Right lobe of liver (tissue), 4 donors: ENCODE data around the gene FREM1.

Experiments used
- POLR2A ChIP-seq: fragments of 450-650 bp; IDR thresholded peaks from one replicate; pipeline ENCODE4 v1.6.1; 2017; ENCODE audit warnings: antibody characterized with exemption, mild to moderate bottlenecking
- TF ChIP-seq, protein P1 (sequence below), 4 donors: fragments of 200-600 bp in 3 of 4; fragments of 450-650 bp in 1 of 4; IDR thresholded peaks; one replicate each; pipeline versions ENCODE4 v1.5.1 to v1.8.0; 2016 to 2022; ENCODE audit warnings: antibody characterized with exemption in 4 of 4, mild to moderate bottlenecking in 2 of 4
- donor health status: DM: no; HTN: no; CAD: no.
- donor health status: DM: no; HTN: no; CAD: no.
- donor health status: DM: no; HTN: yes; CAD: no.

DNA sequence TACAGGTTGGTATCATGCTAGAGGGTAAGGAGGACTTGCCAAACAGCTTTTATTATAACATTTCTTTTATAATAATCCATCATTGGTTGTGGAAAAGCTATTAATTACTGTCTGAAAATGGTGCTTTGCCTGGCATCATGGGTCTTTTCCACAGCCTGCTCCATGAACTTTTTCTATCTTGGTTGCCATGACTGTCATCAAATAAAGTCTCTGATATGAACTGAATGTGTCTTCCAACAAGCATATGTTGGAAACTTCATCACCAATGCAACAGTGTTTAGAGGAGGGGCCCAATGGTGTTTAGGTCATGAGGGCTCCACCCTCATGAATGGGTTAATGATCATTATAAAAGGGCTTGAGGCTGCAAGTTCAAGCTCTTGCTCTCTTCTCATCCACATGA, 81.0 kb downstream of the FREM1 start:
- TF ChIP-seq, protein P1, sequence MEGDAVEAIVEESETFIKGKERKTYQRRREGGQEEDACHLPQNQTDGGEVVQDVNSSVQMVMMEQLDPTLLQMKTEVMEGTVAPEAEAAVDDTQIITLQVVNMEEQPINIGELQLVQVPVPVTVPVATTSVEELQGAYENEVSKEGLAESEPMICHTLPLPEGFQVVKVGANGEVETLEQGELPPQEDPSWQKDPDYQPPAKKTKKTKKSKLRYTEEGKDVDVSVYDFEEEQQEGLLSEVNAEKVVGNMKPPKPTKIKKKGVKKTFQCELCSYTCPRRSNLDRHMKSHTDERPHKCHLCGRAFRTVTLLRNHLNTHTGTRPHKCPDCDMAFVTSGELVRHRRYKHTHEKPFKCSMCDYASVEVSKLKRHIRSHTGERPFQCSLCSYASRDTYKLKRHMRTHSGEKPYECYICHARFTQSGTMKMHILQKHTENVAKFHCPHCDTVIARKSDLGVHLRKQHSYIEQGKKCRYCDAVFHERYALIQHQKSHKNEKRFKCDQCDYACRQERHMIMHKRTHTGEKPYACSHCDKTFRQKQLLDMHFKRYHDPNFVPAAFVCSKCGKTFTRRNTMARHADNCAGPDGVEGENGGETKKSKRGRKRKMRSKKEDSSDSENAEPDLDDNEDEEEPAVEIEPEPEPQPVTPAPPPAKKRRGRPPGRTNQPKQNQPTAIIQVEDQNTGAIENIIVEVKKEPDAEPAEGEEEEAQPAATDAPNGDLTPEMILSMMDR (IDR thresholded peaks at IDR 0.05), result no peak
- no peak for TF ChIP-seq POLR2A
